ENCODE measurements around the gene SLX4IP. TPM values are rescaled to one million over a fixed set of nuclear protein-coding genes. Genes with fewer than 3 reads are reported as not detected.

Gene SLX4IP
- total RNA-seq, 1 donor, result 4.0 TPM

DNA sequence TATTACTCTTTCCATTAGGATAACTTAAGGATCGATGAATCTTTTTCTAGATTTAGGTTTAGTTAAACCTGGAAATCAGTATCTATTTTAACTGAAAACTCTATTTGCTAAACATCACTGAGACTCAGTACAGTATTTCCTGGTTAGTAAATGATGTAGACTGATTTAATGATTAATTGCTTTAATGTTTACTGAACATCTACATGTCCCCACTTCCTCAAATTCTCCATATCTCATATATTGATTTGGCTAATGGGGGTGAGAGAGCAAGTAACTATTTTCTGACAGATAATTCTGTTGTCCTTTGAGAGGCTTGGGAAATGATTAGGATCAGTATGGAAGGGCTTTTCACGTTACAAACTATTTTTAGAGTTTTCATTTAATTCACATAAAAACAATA is 11.4 kb upstream of the SLX4IP start:
- TF ChIP-seq CTCF (IDR thresholded peaks at IDR 0.05; ENCODE audit: extremely low read depth, low read depth, low read length), result no peak
- H3K4me3 ChIP-seq (ENCODE audit: insufficient read depth, low read length), result no peak overlapping the region

GRCh38 chr20:10427060-10427692 is 7.9 kb upstream of the SLX4IP start:
- H3K27ac ChIP-seq (ENCODE audit: low read depth, low read length), result no peak overlapping the region
- peaks cover 4% of the 10 kb centered on the region for H4K20me1 ChIP-seq (ENCODE audit: insufficient read depth, low read length)
- no peak for DNase-seq (ENCODE audit: insufficient read length, low spot score, missing footprints)
- TF ChIP-seq CTCF (IDR thresholded peaks at IDR 0.05; ENCODE audit: extremely low read depth, low read depth, low read length), result peak; percentile 95
- no peak overlapping the region for H2AFZ ChIP-seq (ENCODE audit: low read length)
- H3K79me2 ChIP-seq (ENCODE audit: insufficient read depth, low read length), result peaks cover 79% of the 10 kb centered on the region
- H3K4me3 ChIP-seq (ENCODE audit: insufficient read depth, low read length), result no peak overlapping the region
- H3K4me2 ChIP-seq (ENCODE audit: insufficient read depth, low read length), result no peak overlapping the region
- H3K4me1 ChIP-seq (ENCODE audit: insufficient read depth, low read length), result peaks cover 3% of the 10 kb centered on the region
- no peaks in the 10 kb centered on the region for H3K27me3 ChIP-seq (ENCODE audit: insufficient read depth, low read length)
- no peaks in the 10 kb centered on the region for H3K9me3 ChIP-seq (ENCODE audit: low read depth, low read length)
- H3K36me3 ChIP-seq (ENCODE audit: insufficient read depth, low read length), result no peaks in the 10 kb centered on the region

More for the DNA sequence above, 11.4 kb upstream of the SLX4IP start:
- Histone ChIP-seq H3K4me2 (ENCODE audit: insufficient read depth, low read length) (no peak overlapping the region), H3K4me1 (ENCODE audit: insufficient read depth, low read length) (peaks cover 3% of the 10 kb centered on the region), H3K9me3 (ENCODE audit: low read depth, low read length) (no peaks in the 10 kb centered on the region), H3K36me3 (ENCODE audit: insufficient read depth, low read length) (no peaks in the 10 kb centered on the region), H3K27ac (ENCODE audit: low read depth, low read length) (no peak overlapping the region), H2AFZ (ENCODE audit: low read length) (no peak overlapping the region), H4K20me1 (ENCODE audit: insufficient read depth, low read length) (no peaks in the 10 kb centered on the region), H3K27me3 (ENCODE audit: insufficient read depth, low read length) (no peaks in the 10 kb centered on the region), H3K79me2 (ENCODE audit: insufficient read depth, low read length) (peaks cover 60% of the 10 kb centered on the region)
- DNase-seq (ENCODE audit: insufficient read length, low spot score, missing footprints), result no peak

GRCh38 chr20:10428008-10428407 is 7.1 kb upstream of the SLX4IP start:
- H3K4me3 ChIP-seq (ENCODE audit: insufficient read depth, low read length), result no peak overlapping the region
- no peak for TF ChIP-seq CTCF (IDR thresholded peaks at IDR 0.05; ENCODE audit: extremely low read depth, low read depth, low read length)
- peaks cover 82% of the 10 kb centered on the region for H3K79me2 ChIP-seq (ENCODE audit: insufficient read depth, low read length)
- peaks cover 7% of the 10 kb centered on the region for H3K4me1 ChIP-seq (ENCODE audit: insufficient read depth, low read length)
- no peak overlapping the region for H3K27ac ChIP-seq (ENCODE audit: low read depth, low read length)
- no peak overlapping the region for H2AFZ ChIP-seq (ENCODE audit: low read length)
- H3K27me3 ChIP-seq (ENCODE audit: insufficient read depth, low read length), result no peaks in the 10 kb centered on the region
- DNase-seq (ENCODE audit: insufficient read length, low spot score, missing footprints), result no peak
- H3K36me3 ChIP-seq (ENCODE audit: insufficient read depth, low read length), result no peaks in the 10 kb centered on the region
- peaks cover 4% of the 10 kb centered on the region for H4K20me1 ChIP-seq (ENCODE audit: insufficient read depth, low read length)
- H3K4me2 ChIP-seq (ENCODE audit: insufficient read depth, low read length), result no peak overlapping the region
- H3K9me3 ChIP-seq (ENCODE audit: low read depth, low read length), result no peaks in the 10 kb centered on the region

DNA sequence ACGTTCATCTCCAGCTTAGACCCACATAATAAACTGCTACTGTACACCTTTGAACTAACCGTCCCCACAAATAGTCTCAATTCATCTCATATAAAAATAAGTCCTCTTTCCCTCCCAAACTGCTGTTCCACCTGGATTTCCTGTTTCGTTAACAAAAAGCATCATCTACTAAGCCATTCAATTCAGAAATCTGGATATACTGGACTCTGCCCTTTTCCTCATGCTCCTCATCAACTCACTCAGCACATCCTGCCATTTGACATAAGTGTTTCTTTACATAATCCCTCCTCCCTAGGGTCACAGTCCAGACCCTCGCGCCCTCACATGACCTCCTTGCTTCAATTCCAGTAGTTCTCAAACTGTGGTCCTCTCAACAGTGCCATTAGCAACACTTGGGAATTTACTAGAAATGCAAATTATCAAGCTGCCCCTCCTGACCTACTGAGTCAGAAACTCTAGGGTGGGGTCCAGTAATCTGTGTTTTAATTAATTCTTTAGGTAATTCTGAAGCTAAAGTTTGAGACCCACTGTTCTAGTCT is 5.6 kb upstream of the SLX4IP start:
- Histone ChIP-seq H3K4me3 (ENCODE audit: insufficient read depth, low read length) (no peak overlapping the region), H3K79me2 (ENCODE audit: insufficient read depth, low read length) (peaks cover 82% of the 10 kb centered on the region), H2AFZ (ENCODE audit: low read length) (no peak overlapping the region), H3K27me3 (ENCODE audit: insufficient read depth, low read length) (no peaks in the 10 kb centered on the region), H3K9me3 (ENCODE audit: low read depth, low read length) (no peaks in the 10 kb centered on the region), H3K4me1 (ENCODE audit: insufficient read depth, low read length) (peaks cover 10% of the 10 kb centered on the region), H3K27ac (ENCODE audit: low read depth, low read length) (no peak overlapping the region), H3K36me3 (ENCODE audit: insufficient read depth, low read length) (no peaks in the 10 kb centered on the region), H3K4me2 (ENCODE audit: insufficient read depth, low read length) (no peak overlapping the region), H4K20me1 (ENCODE audit: insufficient read depth, low read length) (peaks cover 4% of the 10 kb centered on the region)
- DNase-seq (ENCODE audit: insufficient read length, low spot score, missing footprints), result no peak
- no peak for TF ChIP-seq CTCF (IDR thresholded peaks at IDR 0.05; ENCODE audit: extremely low read depth, low read depth, low read length)
